ENCODE measurements around the gene SPACDR.

GRCh38 chr7:100432621-100433275, 31.3 kb downstream of the SPACDR start:
- TF ChIP-seq CTCF (IDR thresholded peaks at IDR 0.05; ENCODE audit: poor library complexity, severe bottlenecking) (no peak), SMC3 (conservative IDR thresholded peaks at IDR 0.05; ENCODE audit: poor library complexity) (no peak), EZH2 (IDR thresholded peaks at IDR 0.05; ENCODE audit: borderline replicate concordance, insufficient read depth, low read length, poor library complexity, severe bottlenecking) (no peak), MXI1 (conservative IDR thresholded peaks at IDR 0.05; ENCODE audit: poor library complexity, severe bottlenecking) (no peak), POLR2AphosphoS5 (IDR thresholded peaks at IDR 0.05) (no peak)

Measured in neural cell (in vitro differentiated cells).